ENCODE data around the gene SERGEF. TPM values are rescaled to one million over a fixed set of nuclear protein-coding genes. Genes with fewer than 3 reads are reported as not detected.

SERGEF gene
- total and polyA plus RNA-seq, 4 donors: 20.2 to 85.0 (median 26.9) TPM

- no peak for ATAC-seq (ENCODE audit: insufficient read depth, low FRiP score)
- Histone ChIP-seq H3K27ac (ENCODE audit: low read depth in 1 of 2, low read length in 1 of 2) (no peak overlapping the region), H3K9ac (ENCODE audit: insufficient read depth in 1 of 2, low read length in 2 of 2) (no peak overlapping the region), H3K4me3 (no peak overlapping the region), H3K9me3 (ENCODE audit: control insufficient read depth in 4 of 4, insufficient read depth in 3 of 4, low read length in 3 of 4) (no peaks in the 10 kb centered on the region), H3K27me3 (ENCODE audit: control insufficient read depth in 3 of 3, insufficient read depth in 3 of 3, low read length in 2 of 3) (no peaks in the 10 kb centered on the region), H3K4me1 (ENCODE audit: control insufficient read depth in 5 of 5, insufficient read depth in 5 of 5, low read length in 5 of 5) (peaks cover 0 to 6% (median 0%) of the 10 kb centered on the region in 5 donors), H3K36me3 (ENCODE audit: control insufficient read depth in 4 of 4, insufficient read depth in 4 of 4, low read length in 4 of 4) (peaks cover 0 to 5% (median 0%) of the 10 kb centered on the region in 4 donors)
- no peak for DNase-seq
- WGBS, 2 donors: 86 to 90% methylated on average over 2 of the region's 2 CpGs
- TF ChIP-seq CTCF (IDR thresholded peaks at IDR 0.05; ENCODE audit: control extremely low read depth, extremely low read depth): no peak
Measured at GRCh38 chr11:17878743-17879142, 134.1 kb downstream of the SERGEF start.

DNA sequence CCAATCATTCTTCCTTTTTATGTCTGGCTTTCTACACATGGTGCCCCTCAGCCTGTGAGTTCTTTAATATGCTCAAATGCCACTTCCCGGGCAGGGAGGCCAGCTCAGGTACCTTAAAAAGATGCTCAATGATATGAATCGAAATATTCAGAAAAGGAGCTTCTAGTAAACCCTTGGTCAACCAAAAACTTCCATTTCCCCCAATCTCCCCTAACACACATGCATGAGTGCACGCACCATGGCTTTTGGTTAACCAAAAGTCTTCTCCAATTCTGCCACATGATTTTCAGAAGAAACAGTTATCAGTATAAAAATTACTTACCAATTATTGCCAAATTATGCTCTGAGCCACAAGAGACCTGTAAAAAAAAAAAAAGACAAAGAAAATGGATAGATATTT lies 135.0 kb downstream of the SERGEF start:
- no peak for DNase-seq
- H3K4me3 ChIP-seq: no peak overlapping the region
- no peaks in the 10 kb centered on the region for H3K27me3 ChIP-seq (ENCODE audit: control insufficient read depth in 3 of 3, insufficient read depth in 3 of 3, low read length in 2 of 3)
- 96 to 98% methylated on average over 3 of the region's 3 CpGs for WGBS, 2 donors
- H3K27ac ChIP-seq (ENCODE audit: low read depth in 1 of 2, low read length in 1 of 2): no peak overlapping the region
- H3K9ac ChIP-seq (ENCODE audit: insufficient read depth in 1 of 2, low read length in 2 of 2): no peak overlapping the region
- ATAC-seq (ENCODE audit: insufficient read depth, low FRiP score): no peak
- TF ChIP-seq CTCF (IDR thresholded peaks at IDR 0.05; ENCODE audit: control extremely low read depth, extremely low read depth): no peak
- no peaks in the 10 kb centered on the region for H3K9me3 ChIP-seq (ENCODE audit: control insufficient read depth in 4 of 4, insufficient read depth in 3 of 4, low read length in 3 of 4)
- peaks cover 0 to 5% (median 0%) of the 10 kb centered on the region in 4 donors for H3K36me3 ChIP-seq (ENCODE audit: control insufficient read depth in 4 of 4, insufficient read depth in 4 of 4, low read length in 4 of 4)
- H3K4me1 ChIP-seq (ENCODE audit: control insufficient read depth in 5 of 5, insufficient read depth in 5 of 5, low read length in 5 of 5): peaks cover 0 to 6% (median 0%) of the 10 kb centered on the region in 5 donors

- Histone ChIP-seq H3K9me3 (ENCODE audit: control insufficient read depth in 4 of 4, insufficient read depth in 3 of 4, low read length in 3 of 4) (no peaks in the 10 kb centered on the region), H3K27ac (ENCODE audit: low read depth in 1 of 2, low read length in 1 of 2) (no peak overlapping the region), H3K27me3 (ENCODE audit: control insufficient read depth in 3 of 3, insufficient read depth in 3 of 3, low read length in 2 of 3) (no peaks in the 10 kb centered on the region), H3K9ac (ENCODE audit: insufficient read depth in 1 of 2, low read length in 2 of 2) (no peak overlapping the region), H3K4me1 (ENCODE audit: control insufficient read depth in 5 of 5, insufficient read depth in 5 of 5, low read length in 5 of 5) (peaks cover 0 to 6% (median 0%) of the 10 kb centered on the region in 5 donors), H3K36me3 (ENCODE audit: control insufficient read depth in 4 of 4, insufficient read depth in 4 of 4, low read length in 4 of 4) (peaks cover 0 to 5% (median 0%) of the 10 kb centered on the region in 4 donors), H3K4me3 (no peak overlapping the region)
- DNase-seq (no peak), ATAC-seq (ENCODE audit: insufficient read depth, low FRiP score) (no peak)
- 92 to 99% methylated on average over 3 of the region's 3 CpGs for WGBS, 2 donors
- no peak for TF ChIP-seq CTCF (IDR thresholded peaks at IDR 0.05; ENCODE audit: control extremely low read depth, extremely low read depth)
Measured at GRCh38 chr11:17876827-17877226, 136.0 kb downstream of the SERGEF start.

- TF ChIP-seq CTCF (IDR thresholded peaks at IDR 0.05; ENCODE audit: control extremely low read depth, extremely low read depth): no peak
- DNase-seq: no peak
- no peaks in the 10 kb centered on the region for H3K27me3 ChIP-seq (ENCODE audit: control insufficient read depth in 3 of 3, insufficient read depth in 3 of 3, low read length in 2 of 3)
- H3K9ac ChIP-seq (ENCODE audit: insufficient read depth in 1 of 2, low read length in 2 of 2): no peak overlapping the region
- H3K4me3 ChIP-seq: no peak overlapping the region
- H3K9me3 ChIP-seq (ENCODE audit: control insufficient read depth in 4 of 4, insufficient read depth in 3 of 4, low read length in 3 of 4): no peaks in the 10 kb centered on the region
- H3K27ac ChIP-seq (ENCODE audit: low read depth in 1 of 2, low read length in 1 of 2): no peak overlapping the region
- H3K36me3 ChIP-seq (ENCODE audit: control insufficient read depth in 4 of 4, insufficient read depth in 4 of 4, low read length in 4 of 4): peaks cover 0 to 5% (median 0%) of the 10 kb centered on the region in 4 donors
- H3K4me1 ChIP-seq (ENCODE audit: control insufficient read depth in 5 of 5, insufficient read depth in 5 of 5, low read length in 5 of 5): peaks cover 0 to 6% (median 0%) of the 10 kb centered on the region in 5 donors
- no peak for ATAC-seq (ENCODE audit: insufficient read depth, low FRiP score)
Measured at GRCh38 chr11:17875891-17876290, 137.0 kb downstream of the SERGEF start.

Data from lung (tissue), 12 donors.